EL (cell line): ENCODE results near the gene SPTBN1.

Experiments
- DNase-seq: peaks from one replicate; pipeline ENCODE4 v3.0.0-alpha.2; 2016

SPTBN1 gene

DNA sequence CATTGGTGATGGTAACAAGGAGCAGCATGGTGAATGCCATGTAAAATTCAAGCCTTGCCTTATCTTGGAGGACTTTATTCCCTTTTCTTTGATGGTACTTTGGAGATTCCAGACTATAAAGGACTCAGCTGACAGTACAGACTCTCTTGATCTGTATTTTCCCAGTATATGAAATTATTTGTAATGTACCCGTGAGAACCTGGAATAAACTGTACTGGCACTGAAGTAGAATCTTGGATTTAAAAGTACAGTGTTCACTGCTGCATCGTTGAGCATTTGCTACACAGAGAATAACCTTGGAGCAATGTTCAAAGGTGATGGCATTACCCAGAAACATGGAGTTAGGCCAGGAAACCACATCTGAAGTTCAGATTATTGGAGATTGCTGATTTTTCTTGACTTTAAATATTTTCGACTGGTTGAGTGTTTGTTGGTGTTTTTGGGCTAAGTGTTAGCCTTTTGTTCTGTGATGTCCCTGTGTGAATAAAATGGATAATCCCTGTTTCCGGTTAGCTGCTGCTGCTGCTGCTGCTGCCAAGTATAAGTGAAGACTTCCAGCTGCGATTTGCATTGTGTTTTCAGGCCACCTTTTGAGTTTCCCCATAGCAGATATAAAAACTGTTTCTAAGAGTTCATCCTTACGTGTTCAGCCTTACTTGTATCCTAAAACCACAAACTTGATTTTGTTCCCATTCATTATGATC, 122.0 kb downstream of the SPTBN1 start:
- no peak for DNase-seq

GRCh38 chr2:54578648-54579045, 122.5 kb downstream of the SPTBN1 start:
- no peak for DNase-seq

GRCh38 chr2:54579061-54579681, 123.0 kb downstream of the SPTBN1 start:
- no peak for DNase-seq

- no peak for DNase-seq
These were observed 123.8 kb downstream of the SPTBN1 start for GRCh38 chr2:54579682-54580620.

DNA sequence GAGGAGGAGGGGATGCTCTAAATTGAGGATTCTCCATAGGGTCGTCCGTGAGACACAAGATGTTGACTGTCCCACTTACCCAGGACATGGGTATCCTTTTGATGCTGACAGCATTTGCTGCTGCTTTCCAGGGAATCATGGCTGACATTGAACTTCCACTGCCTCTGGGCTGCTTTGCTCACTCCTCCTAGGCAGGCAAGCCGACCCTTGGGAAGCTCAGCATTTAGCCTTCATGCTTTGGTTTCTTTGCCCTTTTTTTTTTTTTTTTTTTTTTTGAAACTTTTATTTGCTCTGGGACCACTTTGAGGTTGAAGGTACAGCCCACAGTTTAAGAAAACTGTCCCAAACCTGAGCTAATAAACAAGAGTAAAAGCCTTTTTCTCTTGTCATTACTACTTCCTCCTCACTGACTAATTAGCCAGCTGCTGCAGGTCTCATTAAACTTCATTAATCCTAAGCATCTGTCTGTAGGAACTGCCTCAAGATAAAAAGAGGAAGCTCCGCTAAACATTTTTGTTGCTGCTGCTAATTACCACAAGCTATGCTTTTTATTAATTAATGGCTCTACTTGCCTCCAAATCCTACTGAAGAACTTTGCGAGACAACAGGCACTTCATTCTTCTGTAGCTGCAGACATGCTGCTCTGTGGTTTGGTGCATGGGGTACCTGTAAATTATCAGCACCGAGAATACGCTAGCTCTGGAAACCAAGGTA, 125.4 kb downstream of the SPTBN1 start:
- no peak for DNase-seq

DNA sequence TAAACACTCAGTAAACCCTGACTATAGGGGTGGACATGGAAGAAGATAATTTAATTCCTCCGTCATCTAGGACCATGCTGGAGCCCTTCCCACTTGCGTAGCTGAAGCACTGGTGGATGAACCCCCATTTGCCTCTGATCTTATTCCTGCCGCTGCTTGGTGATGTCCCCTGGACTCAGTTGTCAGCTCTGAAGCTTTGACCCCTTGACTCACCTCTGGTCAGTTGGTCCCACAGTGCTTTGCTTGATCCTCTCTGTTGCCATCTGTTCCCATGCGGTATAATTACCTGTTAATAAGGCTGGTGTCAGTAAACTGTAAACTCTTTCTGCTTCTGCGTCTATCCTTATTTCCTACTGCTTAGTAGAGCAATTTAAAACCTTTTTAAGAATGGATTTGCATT, 126.9 kb downstream of the SPTBN1 start:
- DNase-seq: no peak

GRCh38 chr2:54584598-54584997, 128.5 kb downstream of the SPTBN1 start:
- no peak for DNase-seq

DNA sequence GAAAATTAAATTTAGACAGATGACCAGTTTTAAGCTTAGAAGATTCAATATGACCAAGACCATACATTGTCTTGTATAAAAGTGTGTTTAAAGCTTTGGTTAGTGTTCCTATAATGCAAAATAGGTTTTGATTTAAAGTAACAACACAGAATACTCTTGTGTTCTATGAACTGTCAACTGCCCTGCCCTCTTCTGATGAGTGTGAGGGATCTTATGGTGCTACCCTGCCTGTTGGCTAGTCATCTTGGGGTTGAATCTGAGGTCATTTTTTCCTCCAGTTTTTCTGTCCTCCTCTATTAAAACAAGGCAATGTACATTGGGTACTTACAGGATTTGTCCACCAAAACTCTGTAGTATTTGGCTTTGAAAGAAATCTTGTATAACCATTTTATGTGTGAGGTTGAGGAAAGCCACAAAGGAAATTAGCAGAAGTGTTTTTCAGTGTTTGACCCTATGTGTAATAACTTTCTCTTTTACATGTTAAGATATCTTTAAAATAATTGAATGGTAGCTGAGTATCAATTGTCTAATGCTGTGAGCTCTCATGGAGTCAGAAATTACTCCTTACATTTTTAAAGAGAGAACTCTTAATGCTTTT, 129.1 kb downstream of the SPTBN1 start:
- no peak for DNase-seq

GRCh38 chr2:54586062-54586461, 129.9 kb downstream of the SPTBN1 start:
- no peak for DNase-seq

- no peak for DNase-seq
These were observed 130.4 kb downstream of the SPTBN1 start for GRCh38 chr2:54586494-54586893.

GRCh38 chr2:54587171-54588016, 131.3 kb downstream of the SPTBN1 start:
- DNase-seq: no peak

- DNase-seq: no peak
These were observed 132.2 kb downstream of the SPTBN1 start for GRCh38 chr2:54588244-54588899.

- no peak for DNase-seq
These were observed 132.9 kb downstream of the SPTBN1 start for GRCh38 chr2:54589038-54589339.

GRCh38 chr2:54589340-54590215, 133.5 kb downstream of the SPTBN1 start:
- peak; percentile 34 for DNase-seq

DNA sequence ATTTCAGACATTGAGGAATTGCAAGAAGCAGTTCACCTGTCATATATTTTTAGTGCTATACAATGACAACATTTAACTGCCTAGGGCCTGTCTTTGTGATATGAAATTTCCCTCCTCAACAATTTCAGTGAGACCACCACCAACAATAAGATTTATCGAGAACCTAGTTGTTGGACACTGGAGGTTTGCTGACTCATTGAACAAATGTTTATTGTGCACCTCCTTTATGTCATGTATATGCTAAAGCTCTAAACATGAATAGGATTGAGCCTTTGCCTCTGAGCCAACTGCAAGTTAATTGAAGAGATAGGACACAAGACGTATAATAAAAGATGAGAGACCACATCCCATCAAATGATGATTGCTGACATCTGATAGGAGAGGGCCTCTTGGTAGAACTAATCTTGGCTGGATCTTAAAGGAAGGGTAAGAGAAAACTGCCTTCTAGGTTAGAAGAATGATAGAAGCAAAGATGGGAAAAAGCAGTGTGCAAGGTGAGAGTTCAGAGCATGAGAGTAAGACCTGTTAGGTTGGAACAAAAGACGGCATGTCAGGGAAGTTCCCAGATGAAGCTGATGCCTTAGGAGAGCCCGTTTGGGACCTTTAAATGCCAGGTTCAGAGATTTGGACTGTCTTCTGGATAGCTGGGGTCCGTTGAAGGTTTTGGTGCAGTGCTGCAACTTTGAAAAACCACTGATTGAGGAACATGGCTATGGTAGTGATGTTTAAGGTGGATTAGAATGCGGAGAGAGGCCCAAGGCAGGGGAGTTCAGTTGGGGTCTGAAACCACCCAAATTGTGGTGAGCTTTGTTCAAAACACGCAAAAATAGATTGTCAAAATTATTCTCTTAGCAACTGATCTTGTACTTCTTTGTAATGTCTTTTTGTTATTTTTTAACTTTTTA, 134.3 kb downstream of the SPTBN1 start:
- DNase-seq: no peak

GRCh38 chr2:54591551-54591950, 135.4 kb downstream of the SPTBN1 start:
- DNase-seq: no peak

DNA sequence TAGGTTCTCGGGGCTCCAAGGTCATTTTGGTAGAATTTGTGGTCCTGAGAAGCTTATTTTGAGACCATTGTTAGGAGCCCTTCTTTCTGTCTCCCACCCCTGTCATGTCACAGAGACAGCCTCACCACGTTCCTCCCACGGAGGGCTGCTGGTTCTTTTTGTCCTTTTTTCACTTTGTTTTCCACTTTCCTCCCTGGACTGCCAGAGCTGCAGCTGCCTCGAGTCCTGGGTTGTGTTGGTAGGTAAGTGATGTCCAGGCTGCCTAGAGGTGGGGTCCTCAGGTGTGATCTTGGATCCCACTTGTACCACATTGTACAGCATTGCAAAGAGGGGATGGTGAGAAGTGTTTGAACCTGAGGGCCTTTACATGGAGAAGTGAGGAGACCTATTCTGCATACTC, 137.1 kb downstream of the SPTBN1 start:
- no peak for DNase-seq

DNA sequence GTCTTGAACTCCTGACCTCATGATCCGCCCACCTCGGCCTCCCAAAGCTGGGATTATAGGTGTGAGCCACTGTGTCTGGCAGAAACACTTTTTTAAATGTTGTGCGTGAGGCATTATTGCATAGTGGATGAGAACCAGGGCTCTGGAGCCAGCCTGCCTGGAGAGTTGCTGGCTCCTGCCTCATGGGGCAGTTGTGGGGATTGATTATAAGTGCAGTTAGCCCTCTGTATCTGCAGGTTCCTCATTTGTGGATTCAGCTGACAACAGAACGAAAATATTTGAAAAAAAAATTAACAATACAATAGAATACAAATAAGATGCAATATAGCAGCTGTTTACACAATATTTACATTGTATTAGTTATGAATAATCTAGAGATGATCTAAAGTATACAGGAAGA, 137.9 kb downstream of the SPTBN1 start:
- DNase-seq: no peak

DNA sequence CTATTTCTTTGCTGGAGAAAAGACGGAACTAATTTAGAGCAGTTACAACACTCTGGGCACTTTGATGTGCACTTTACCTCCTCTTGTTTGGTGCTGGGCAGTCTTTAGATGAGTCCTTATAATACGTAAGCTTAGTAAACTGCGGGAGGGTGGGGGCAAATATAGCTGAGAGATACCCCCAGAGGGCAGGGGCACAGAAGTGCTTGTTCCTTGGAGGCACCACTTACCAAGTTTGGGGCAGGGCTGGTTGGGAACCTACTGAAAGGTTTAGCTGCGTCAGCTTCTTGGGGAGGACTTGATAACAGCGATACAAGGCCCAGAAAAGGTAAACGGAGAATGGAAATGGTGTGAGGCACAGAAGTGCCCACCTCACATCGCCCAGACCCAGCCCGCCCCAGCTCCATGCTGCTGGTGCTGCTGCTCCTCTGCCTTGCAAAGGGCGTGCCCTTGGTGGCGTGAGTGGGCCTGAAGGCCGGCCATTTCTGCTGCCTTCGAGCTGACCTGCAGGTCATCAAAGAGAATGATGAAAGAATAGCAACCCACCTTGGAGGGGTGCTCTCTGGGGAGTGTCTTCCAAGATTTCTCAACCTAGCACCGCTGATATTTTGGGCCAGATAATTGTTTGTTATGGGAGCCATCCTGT, 139.2 kb downstream of the SPTBN1 start:
- DNase-seq: no peak
